Sigmoid colon (tissue), 7 donors: ENCODE measurements around the gene LDLRAD4. TPM values are rescaled to one million over a fixed set of nuclear protein-coding genes. Genes with fewer than 3 reads are reported as not detected.
A peak's percentile ranks its signal among the peaks of the same experiment; 100 is the strongest.

ENCODE experiments used
- DNase-seq: peaks from one replicate; pipeline ENCODE4 v3.0.0-alpha.2; 2019
- H3K27ac ChIP-seq, 4 donors: fragments of 200-600 bp; sonication (generic); one replicate each; pipeline ENCODE4 v1.5.1; 2016 to 2019; ENCODE audit warnings: mild to moderate bottlenecking in 1 of 4
- H3K27me3 ChIP-seq, 3 donors: fragments of 200-600 bp; sonication (generic); one replicate each; pipeline ENCODE4 v1.5.1; 2019; ENCODE audit warnings: mild to moderate bottlenecking in 1 of 3
- H3K36me3 ChIP-seq, 4 donors: fragments of 200-600 bp; sonication (generic); one replicate each; pipeline ENCODE4 v1.5.1; 2016 to 2019
- H3K4me1 ChIP-seq, 4 donors: fragments of 200-600 bp; sonication (generic); one replicate each; pipeline ENCODE4 v1.5.1; 2017 to 2019
- H3K4me3 ChIP-seq, 4 donors: fragments of 200-600 bp; sonication (generic); one replicate each; pipeline ENCODE4 v1.5.1; 2017 to 2019; ENCODE audit warnings: mild to moderate bottlenecking in 2 of 4, moderate library complexity in 1 of 4
- H3K9me3 ChIP-seq, 4 donors: fragments of 200-600 bp in 3 of 4; sonication (generic) in 3 of 4; one replicate each; pipeline versions ENCODE4 v1.5.1 to v1.6.1; 2013 to 2019
- CTCF ChIP-seq, 4 experiments: fragments of 450-650 bp in 3 of 4; fragments of 200-600 bp in 1 of 4; IDR thresholded peaks; one replicate each; pipeline ENCODE4 v1.5.1; 2016 to 2019; ENCODE audit warnings: antibody characterized with exemption in 4 of 4, mild to moderate bottlenecking in 3 of 4, moderate library complexity in 2 of 4
- EP300 ChIP-seq, 4 donors: sonication (generic); formaldehyde crosslinking; IDR thresholded peaks; one replicate each; pipeline ENCODE4 v1.6.1; 2017; ENCODE audit warnings: antibody characterized with exemption in 4 of 4
- POLR2A ChIP-seq, 2 donors: fragments of 450-650 bp; IDR thresholded peaks; one replicate each; pipeline ENCODE4 v1.6.1; 2016; ENCODE audit warnings: antibody characterized with exemption in 2 of 2, mild to moderate bottlenecking in 2 of 2, moderate library complexity in 2 of 2
- POLR2AphosphoS5 ChIP-seq, 4 donors: sonication (generic); formaldehyde crosslinking; IDR thresholded peaks; one replicate each; pipeline ENCODE4 v1.6.1; 2017; ENCODE audit warnings: antibody characterized with exemption in 4 of 4
- WGBS, 2 donors: extraction: QIAGEN DNeasy Blood & Tissue Kit; methylation state at CpG; one replicate each; pipeline ENCODE4 v1.1.7; 2013; 5-methylcytosine and 5-hydroxymethylcytosine counted together
- intact Hi-C: fragments of 100-400 bp; cut with DNase I; formaldehyde crosslinking; loops from one replicate; pipeline ENCODE4 v1.15.1; 2023
- polyA plus RNA-seq, 3 donors: library from polyadenylated mRNA; stranded (reverse); fragments of 200-250 nt; gene quantifications; one replicate each; pipeline ENCODE4 v1.2.3, GENCODE V29; 2013
- total RNA-seq, 4 donors: library from RNA; depleted of rRNA; stranded (reverse); fragments of >200 nt; gene quantifications; one replicate each; pipeline ENCODE4 v1.1.0, GENCODE V29; 2016
- donor health status: healthy with polysubstance abuse.
- donor health status: Bipolar disorder and iron deficiency.
- donor health status: healthy.

LDLRAD4 gene
- total and polyA plus RNA-seq, 7 donors, result 1.2 to 28.2 (median 17.2) TPM

GRCh38 chr18:13240060-13240725, 21.6 kb downstream of the LDLRAD4 start:
- Histone ChIP-seq H3K4me1 (peaks cover 0 to 34% (median 16%) of the 10 kb centered on the region in 4 donors), H3K27ac (no peak overlapping the region), H3K36me3 (peaks cover 0 to 3% (median 0%) of the 10 kb centered on the region in 4 donors), H3K9me3 (no peaks in the 10 kb centered on the region), H3K4me3 (no peak overlapping the region), H3K27me3 (no peaks in the 10 kb centered on the region)
- peak; percentile 36 for DNase-seq
- intact Hi-C loops, result no loop called here
- no peak for TF ChIP-seq POLR2AphosphoS5 (IDR thresholded peaks at IDR 0.05)
- no peak for TF ChIP-seq POLR2A (IDR thresholded peaks at IDR 0.05)
- no peak for TF ChIP-seq CTCF (IDR thresholded peaks at IDR 0.05)
- TF ChIP-seq EP300 (IDR thresholded peaks at IDR 0.05), result no peak
- 93 to 97% methylated on average over 15 of the region's 15 CpGs for WGBS, 2 donors

DNA sequence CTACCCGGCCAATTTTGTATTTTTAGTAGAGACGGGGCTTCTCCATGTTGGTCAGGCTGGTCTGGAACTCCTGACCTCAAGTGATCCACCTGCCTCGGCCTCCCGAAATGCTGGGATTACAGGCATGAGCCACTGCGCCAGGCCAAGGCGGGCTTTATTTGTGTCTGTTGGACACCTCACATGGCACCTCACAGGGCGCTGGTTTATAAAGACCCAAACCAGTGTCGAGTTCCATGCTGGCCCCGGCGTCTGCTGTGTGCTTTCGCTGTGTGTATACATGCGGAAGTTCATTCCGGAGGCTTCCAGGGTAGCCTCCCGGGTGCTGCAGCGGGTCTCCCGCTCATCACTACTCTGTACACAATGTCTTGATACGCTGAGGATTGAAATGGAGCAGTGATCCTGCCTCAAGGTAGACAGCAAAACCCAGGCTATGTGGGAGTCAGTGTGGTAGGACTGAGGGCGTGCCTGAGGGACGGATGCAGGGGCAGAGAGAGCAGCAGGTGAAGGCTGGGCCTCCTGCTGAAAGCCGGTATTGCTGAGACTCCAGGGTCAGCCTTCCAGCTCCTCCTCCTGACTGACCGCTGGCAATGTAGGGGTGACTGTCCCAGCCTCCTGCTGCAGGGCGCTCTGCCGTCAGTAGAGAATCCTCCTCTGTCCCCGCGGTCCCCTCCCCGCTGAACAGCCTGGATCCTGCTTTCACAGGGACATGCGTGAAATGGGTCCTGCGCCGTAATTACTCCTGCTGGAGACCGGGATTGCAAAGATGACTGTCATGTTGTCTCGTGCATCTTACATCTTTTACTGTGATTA, 22.7 kb downstream of the LDLRAD4 start:
- H3K27me3 ChIP-seq, result no peaks in the 10 kb centered on the region

GRCh38 chr18:13241893-13242175, 23.3 kb downstream of the LDLRAD4 start:
- WGBS, 2 donors, result 94 to 96% methylated on average over 13 of the region's 13 CpGs
- Histone ChIP-seq H3K9me3 (no peaks in the 10 kb centered on the region), H3K4me1 (peaks cover 0 to 19% (median 1%) of the 10 kb centered on the region in 4 donors), H3K36me3 (peaks cover 0 to 3% (median 0%) of the 10 kb centered on the region in 4 donors), H3K27me3 (no peaks in the 10 kb centered on the region), H3K4me3 (no peak overlapping the region), H3K27ac (no peak overlapping the region)
- DNase-seq, result no peak
- TF ChIP-seq POLR2AphosphoS5 (IDR thresholded peaks at IDR 0.05), result no peak
- no peak for TF ChIP-seq CTCF (IDR thresholded peaks at IDR 0.05)
- TF ChIP-seq POLR2A (IDR thresholded peaks at IDR 0.05), result no peak
- no peak for TF ChIP-seq EP300 (IDR thresholded peaks at IDR 0.05)
- intact Hi-C loops, result no loop called here

More for the DNA sequence above, 22.7 kb downstream of the LDLRAD4 start:
- intact Hi-C loops, result no loop called here
- H3K36me3 ChIP-seq, result peaks cover 0 to 3% (median 0%) of the 10 kb centered on the region in 4 donors
- 95% methylated on average over 31 of the region's 31 CpGs for WGBS, 2 donors
- no peaks in the 10 kb centered on the region for H3K9me3 ChIP-seq
- no peak overlapping the region for H3K4me3 ChIP-seq
- DNase-seq, result peak; percentile 53
- TF ChIP-seq EP300 (IDR thresholded peaks at IDR 0.05) (no peak), CTCF (IDR thresholded peaks at IDR 0.05) (no peak), POLR2AphosphoS5 (IDR thresholded peaks at IDR 0.05) (no peak)
- H3K27ac ChIP-seq, result no peak overlapping the region
- peaks cover 0 to 24% (median 6%) of the 10 kb centered on the region in 4 donors for H3K4me1 ChIP-seq

- DNase-seq, result peak; percentile 34
- 94 to 96% methylated on average over 5 of the region's 5 CpGs for WGBS, 2 donors
- Histone ChIP-seq H3K9me3 (no peaks in the 10 kb centered on the region), H3K4me1 (peaks cover 0 to 9% (median 0%) of the 10 kb centered on the region in 4 donors), H3K27me3 (no peaks in the 10 kb centered on the region), H3K27ac (no peak overlapping the region), H3K4me3 (no peak overlapping the region), H3K36me3 (peaks cover 0 to 3% (median 0%) of the 10 kb centered on the region in 4 donors)
- TF ChIP-seq POLR2A (IDR thresholded peaks at IDR 0.05), result no peak
- no peak for TF ChIP-seq CTCF (IDR thresholded peaks at IDR 0.05)
- TF ChIP-seq POLR2AphosphoS5 (IDR thresholded peaks at IDR 0.05), result no peak
- no peak for TF ChIP-seq EP300 (IDR thresholded peaks at IDR 0.05)
- intact Hi-C loops, result no loop called here
These were observed 24.2 kb downstream of the LDLRAD4 start for GRCh38 chr18:13242797-13243196.
